ENCODE data around the gene SEZ6L.

The SEZ6L gene

DNA sequence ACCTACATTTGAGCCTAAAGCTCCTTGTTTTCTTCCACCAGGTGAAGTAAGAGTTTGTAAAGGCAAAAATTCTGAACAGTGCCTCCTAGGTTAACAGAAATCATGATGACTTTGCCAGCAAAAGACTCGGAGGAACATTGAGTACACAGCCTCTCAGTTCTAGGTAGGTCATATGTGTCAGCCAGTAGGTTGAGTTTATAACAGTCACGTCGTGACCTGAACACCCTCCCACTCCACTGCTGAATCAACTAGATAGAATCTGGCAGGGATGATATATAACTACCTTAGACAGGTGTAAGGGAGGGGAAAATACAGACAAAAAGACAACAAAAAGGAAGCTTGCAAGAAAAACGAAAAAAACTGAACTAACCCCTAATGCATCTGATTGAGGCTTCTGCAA, 247.0 kb downstream of the SEZ6L start:
- Mint-ChIP-seq H3K9me3 (no peaks in the 10 kb centered on the region), H3K4me3 (no peak overlapping the region), H3K27ac (no peak overlapping the region), H3K36me3 (no peaks in the 10 kb centered on the region), H3K27me3 (peaks cover 1% of the 10 kb centered on the region), H3K4me1 (no peaks in the 10 kb centered on the region)

DNA sequence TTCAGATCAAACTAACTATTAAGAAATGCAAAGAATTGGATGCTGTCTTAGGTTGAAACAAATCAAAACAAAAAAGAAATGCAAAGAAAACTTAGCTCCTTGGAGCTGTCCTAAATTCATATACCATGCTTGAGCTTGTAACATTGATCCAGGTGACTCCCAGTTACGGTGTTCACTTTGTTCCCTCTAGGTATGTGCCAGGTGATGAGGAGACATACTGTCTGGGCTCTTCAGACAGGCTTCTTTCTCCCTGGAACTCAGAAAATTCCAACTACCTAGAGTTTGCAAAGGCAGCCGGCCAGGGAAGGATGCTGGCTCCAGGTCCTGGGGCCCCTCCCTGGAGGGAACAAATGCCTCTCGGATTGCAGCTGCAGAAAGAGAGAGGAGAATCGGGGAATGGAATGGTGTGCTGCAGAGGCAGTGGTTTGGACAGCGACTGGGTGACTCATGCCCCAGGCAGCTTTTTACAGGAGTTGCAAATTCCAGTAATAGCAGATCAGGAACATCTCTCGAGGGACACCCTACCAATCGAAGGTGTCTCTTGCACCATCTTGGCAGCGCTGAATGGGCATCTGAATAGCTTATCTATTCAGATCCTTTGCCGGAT, 247.5 kb downstream of the SEZ6L start:
- no peak overlapping the region for H3K4me3 Mint-ChIP-seq
- H3K27ac Mint-ChIP-seq, result no peak overlapping the region
- H3K27me3 Mint-ChIP-seq, result peaks cover 1% of the 10 kb centered on the region
- no peaks in the 10 kb centered on the region for H3K9me3 Mint-ChIP-seq
- H3K36me3 Mint-ChIP-seq, result no peaks in the 10 kb centered on the region
- H3K4me1 Mint-ChIP-seq, result no peaks in the 10 kb centered on the region

DNA sequence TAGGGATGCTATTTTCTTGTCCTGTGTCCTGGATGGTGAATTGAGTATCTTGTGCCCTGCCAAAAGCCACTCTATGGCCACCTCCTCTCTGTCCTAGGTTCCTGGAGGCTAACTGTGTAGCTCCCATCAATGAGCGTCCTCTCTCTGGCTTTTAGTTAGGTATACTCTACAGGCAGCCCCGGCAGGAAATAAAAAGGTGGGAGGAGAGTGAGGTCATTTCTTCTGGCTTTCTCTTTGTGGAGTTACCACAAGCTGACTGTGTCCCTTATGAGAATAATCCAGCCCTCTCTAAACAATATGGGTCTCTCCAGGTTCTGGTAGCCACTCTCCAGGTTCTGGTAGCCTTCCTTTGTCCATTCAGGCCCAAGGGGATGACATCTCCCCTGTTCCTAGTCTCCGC, 248.1 kb downstream of the SEZ6L start:
- no peak overlapping the region for H3K27ac Mint-ChIP-seq
- H3K4me3 Mint-ChIP-seq, result no peak overlapping the region
- H3K27me3 Mint-ChIP-seq, result peaks cover 3% of the 10 kb centered on the region
- no peaks in the 10 kb centered on the region for H3K9me3 Mint-ChIP-seq
- no peaks in the 10 kb centered on the region for H3K36me3 Mint-ChIP-seq
- H3K4me1 Mint-ChIP-seq, result no peaks in the 10 kb centered on the region

DNA sequence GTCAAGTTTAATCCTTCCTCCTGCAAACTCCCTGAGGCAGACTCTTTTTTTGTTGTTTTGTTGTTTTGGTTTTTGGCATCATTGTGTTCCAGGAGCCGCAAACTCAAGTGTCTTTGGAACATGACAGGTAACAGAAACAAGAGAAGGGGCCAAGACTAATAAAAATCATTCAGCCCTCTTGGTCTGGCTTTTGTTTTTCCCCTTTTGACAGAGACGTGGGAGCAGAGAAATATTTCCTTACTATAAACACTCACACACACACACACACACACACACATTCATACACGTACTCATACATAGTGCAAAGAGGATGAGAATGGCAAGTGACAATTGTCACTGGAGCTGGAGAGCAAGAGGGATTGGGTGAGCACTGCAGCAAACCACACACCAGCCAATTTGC, 249.4 kb downstream of the SEZ6L start:
- Mint-ChIP-seq H3K36me3 (no peaks in the 10 kb centered on the region), H3K27ac (no peak overlapping the region)

DNA sequence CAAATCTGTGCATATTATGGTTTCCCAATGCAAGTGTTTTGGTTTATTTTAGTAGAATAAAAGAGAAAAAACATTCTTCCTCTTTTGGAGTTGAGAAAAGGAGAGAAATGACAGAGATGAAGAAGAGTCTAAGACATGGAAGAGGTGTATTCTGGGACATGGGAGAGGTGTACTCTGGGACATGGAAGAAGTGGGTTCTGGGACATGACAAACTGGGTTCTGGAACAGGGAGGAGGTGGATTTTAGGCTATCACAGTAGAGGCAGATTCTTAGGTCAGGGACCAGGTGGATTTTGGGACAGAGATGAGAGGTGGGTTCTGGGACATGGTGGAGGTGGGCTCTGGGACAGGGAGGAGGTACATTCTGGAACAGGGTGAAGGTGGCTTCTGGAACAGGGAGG, 257.7 kb downstream of the SEZ6L start:
- H3K27ac Mint-ChIP-seq, result peak overlapping the region; percentile 80
- H3K9me3 Mint-ChIP-seq, result no peaks in the 10 kb centered on the region
- peaks cover 41% of the 10 kb centered on the region for H3K4me1 Mint-ChIP-seq
- peak overlapping the region; percentile 83 for H3K4me3 Mint-ChIP-seq
- no peaks in the 10 kb centered on the region for H3K36me3 Mint-ChIP-seq
- peaks cover 1% of the 10 kb centered on the region for H3K27me3 Mint-ChIP-seq

More for the DNA sequence above, 249.4 kb downstream of the SEZ6L start:
- peaks cover 3% of the 10 kb centered on the region for H3K27me3 Mint-ChIP-seq
- no peaks in the 10 kb centered on the region for H3K9me3 Mint-ChIP-seq
- H3K4me3 Mint-ChIP-seq, result no peak overlapping the region
- H3K4me1 Mint-ChIP-seq, result no peaks in the 10 kb centered on the region

DNA sequence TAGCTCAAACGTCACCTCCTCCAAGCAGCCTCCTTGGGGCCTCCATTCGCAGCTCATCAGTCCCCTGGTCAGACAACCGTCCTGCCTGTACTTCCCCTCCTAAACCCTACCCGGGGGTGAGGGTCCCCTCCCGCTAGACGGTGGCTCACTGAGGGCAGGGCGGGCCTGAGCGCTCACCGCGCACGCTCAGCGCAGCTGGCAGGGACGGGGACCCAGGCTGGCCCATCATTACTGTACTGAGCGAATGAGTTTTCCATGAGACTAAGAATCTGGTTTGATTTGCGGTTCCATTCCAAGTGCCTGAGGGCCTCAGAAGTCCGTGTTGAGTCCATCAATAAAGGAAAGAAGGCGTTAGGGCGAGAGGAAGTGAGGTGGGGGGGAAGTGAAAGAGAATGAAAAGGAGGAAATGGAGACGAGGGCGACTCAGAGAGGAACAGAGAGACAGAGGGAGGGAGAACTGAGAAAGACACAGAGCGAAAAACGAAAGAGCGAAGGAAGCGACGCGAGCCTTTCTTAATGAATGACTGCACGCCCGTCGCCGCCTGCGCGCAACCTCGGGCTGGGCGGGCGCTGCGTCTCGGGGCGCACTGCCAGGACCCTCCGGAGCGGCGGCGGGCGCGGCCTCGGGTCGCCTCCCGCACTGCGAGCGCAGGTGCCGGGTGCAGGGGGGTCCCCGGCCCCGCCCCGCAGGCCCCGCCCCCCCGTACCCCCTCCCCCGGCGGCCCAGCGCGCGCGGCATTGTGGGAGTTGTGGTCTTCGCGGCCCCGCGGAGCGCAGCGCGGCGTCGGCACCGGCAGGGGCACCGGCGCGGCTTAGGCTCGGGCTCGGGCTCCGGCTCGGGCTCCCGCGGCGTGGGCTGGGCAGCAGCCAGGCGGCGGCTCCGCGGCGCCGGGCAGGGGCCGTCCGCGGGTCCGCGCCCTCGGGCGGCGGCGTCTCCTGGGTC, 259.5 kb downstream of the SEZ6L start, which contains the start of gene ASPHD2:
Gene ASPHD2 (plus strand): TSS at position 746 of the 943 bp plus-strand sequence. CDS start 4,356 bp downstream, outside the sequence.
- H3K4me1 Mint-ChIP-seq, result peaks cover 51% of the 10 kb centered on the region
- H3K27ac Mint-ChIP-seq, result peak within 1 kb of the TSS; percentile 99
- H3K36me3 Mint-ChIP-seq, result no peaks in the 10 kb centered on the region

DNA sequence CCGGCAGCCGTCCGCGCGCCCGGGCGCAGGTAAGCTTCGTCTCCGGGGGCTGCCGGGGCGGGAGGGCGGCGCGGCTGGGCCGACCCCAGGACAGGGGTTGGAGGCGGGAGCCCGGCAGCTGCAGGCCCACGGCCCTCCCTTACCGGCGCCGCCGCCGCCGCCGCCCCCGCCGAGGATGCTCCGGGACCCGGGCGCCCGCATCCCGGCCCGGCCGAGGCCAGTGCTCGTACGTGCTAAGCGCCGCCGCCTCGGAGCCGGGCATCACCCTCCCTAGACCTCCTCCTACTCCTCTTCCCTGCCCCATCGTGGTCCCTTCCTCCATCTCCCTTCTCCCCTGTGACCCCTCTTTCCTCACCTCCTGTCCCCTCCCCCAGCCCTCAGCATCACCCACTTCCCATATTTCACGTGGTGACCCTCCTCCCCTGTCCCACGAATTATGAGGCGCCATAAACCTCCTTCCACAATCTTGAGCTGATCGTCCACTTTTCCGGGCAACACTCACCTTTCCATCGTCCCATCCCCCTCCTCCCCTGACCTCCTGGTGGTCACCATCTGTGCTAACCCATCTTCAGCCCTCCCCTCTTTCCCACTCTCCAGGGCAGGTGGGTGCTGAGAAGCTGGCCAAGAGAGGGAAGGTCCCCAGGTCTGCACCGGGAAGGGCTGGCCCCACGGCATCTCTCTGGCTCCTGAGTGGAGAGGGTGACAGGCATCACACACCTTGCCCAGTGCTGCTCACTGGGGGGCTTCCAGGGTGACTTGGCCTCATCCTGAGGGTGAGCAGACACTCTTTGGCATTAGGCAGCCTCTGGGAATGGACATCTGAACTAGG, 260.4 kb downstream of the SEZ6L start:
- Mint-ChIP-seq H3K9me3 (no peaks in the 10 kb centered on the region), H3K4me3 (peak overlapping the region; percentile 84), H3K27ac (peak overlapping the region; percentile 65), H3K27me3 (no peaks in the 10 kb centered on the region), H3K36me3 (no peaks in the 10 kb centered on the region), H3K4me1 (peaks cover 51% of the 10 kb centered on the region)

More for the DNA sequence above, 259.5 kb downstream of the SEZ6L start, which contains the start of gene ASPHD2:
- H3K9me3 Mint-ChIP-seq, result no peaks in the 10 kb centered on the region
- H3K27me3 Mint-ChIP-seq, result no peaks in the 10 kb centered on the region
- H3K4me3 Mint-ChIP-seq, result peak within 1 kb of the TSS; percentile 99

DNA sequence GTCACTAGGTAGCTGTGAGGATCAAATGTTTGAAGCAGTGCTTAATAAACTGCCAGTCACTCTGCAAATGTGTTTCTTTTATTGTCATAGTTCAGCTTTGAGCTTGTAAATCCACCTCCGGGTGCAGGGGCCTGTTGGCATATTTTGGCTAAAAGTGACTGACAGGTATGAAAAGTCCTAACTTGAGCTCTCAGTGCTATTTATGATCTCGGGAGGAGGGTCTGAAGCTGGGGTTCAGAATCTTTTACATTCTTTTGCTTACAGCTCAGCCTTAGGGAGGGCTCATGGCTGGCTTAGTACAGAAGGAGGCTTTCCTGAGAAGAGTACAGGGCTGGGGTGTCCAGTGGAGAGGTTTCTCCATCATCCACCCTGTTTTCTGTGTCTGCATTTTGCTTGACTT, 261.3 kb downstream of the SEZ6L start:
- H3K27me3 Mint-ChIP-seq, result no peaks in the 10 kb centered on the region
- peak overlapping the region; percentile 84 for H3K4me3 Mint-ChIP-seq
- H3K4me1 Mint-ChIP-seq, result peaks cover 59% of the 10 kb centered on the region
- H3K36me3 Mint-ChIP-seq, result no peaks in the 10 kb centered on the region
- H3K27ac Mint-ChIP-seq, result peak overlapping the region; percentile 85
- H3K9me3 Mint-ChIP-seq, result no peaks in the 10 kb centered on the region

DNA sequence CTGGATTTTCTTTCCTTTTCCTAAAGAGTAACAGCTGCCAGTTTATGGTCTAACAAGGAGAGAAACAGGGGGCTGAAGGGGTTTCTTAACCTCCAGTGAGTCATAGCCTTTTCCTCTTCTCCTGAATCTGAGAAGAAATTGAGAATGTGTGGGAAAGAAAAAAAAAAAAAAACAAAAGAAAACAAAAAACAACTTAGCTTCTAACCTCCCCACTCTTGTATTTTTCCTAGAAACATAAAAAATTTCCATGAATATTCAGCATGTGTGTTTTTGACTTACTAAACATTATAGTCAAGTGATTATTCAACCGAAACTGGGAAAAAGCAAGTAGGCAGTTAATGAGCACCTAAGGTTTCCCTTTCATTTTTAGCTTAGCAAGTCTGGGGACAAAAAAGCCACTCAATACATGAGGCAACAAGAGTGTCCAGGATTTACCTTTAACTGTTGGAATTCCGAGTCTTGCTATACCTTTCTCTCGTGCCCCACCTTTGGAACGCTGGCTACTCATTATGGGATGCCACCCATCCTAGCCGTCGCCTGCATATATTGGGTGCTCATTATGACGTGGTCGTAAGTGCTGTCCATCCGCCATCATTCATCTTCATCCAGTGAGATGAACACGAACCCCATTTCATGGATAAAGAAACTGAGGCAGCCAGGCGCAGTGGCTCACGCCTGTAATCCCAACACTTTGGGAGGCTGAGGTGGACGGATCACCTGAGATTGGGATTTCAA, 262.2 kb downstream of the SEZ6L start:
- no peaks in the 10 kb centered on the region for H3K27me3 Mint-ChIP-seq
- peak overlapping the region; percentile 85 for H3K27ac Mint-ChIP-seq
- no peaks in the 10 kb centered on the region for H3K9me3 Mint-ChIP-seq
- peak overlapping the region; percentile 84 for H3K4me3 Mint-ChIP-seq
- no peaks in the 10 kb centered on the region for H3K36me3 Mint-ChIP-seq
- peaks cover 67% of the 10 kb centered on the region for H3K4me1 Mint-ChIP-seq

DNA sequence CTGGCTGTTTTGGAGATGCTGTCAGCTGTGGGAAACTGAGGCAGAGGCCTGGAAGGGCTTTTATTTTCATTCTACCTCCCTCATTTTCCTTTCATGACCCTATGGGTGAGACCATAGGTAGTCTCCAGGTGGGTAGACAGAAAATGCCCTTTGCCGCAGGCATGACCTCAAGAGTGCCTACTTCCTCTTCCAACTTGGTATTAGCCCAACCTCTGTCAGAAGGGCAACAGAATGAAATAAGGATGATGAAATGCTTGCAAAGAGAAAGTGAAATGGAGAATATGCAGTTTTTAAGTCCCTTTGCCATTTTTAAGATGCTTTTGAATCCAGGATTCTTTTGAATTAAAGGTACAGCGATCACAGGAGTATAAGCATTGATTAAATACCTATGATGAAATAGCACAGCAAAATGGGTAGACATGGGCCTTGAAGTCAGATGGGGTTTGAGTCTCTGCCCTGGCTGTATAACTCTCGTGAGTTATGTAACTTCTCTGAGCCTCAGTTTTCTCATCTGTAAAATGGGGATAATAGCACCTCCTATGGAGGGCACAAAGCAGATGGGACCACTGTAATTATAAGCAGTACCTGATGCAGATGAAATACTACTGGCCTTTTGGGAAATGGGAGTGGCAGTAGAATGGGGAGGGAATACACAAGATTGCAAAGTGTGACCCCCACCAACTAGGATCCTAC, 263.5 kb downstream of the SEZ6L start:
- Mint-ChIP-seq H3K27ac (no peak overlapping the region), H3K36me3 (no peaks in the 10 kb centered on the region)

More for the DNA sequence above, 263.5 kb downstream of the SEZ6L start:
- no peak overlapping the region for H3K4me3 Mint-ChIP-seq
- H3K9me3 Mint-ChIP-seq, result no peaks in the 10 kb centered on the region
- no peaks in the 10 kb centered on the region for H3K27me3 Mint-ChIP-seq
- H3K4me1 Mint-ChIP-seq, result peaks cover 68% of the 10 kb centered on the region
